ENCODE data around the gene GMNN.

The GMNN gene

GRCh38 chr6:24766680-24767462, 7.9 kb upstream of the GMNN start:
- TF ChIP-seq FOXP2 (optimal IDR thresholded peaks at IDR 0.05; ENCODE audit: control extremely low read depth, extremely low read length, insufficient read depth) (no peak), POLR2AphosphoS5 (IDR thresholded peaks at IDR 0.05; ENCODE audit: borderline replicate concordance, low read depth, low read length) (no peak), EZH2 (IDR thresholded peaks at IDR 0.05) (no peak)
- Histone ChIP-seq H3K9ac (ENCODE audit: insufficient read length) (no peak overlapping the region), H3K27ac (0 out of 2 replicates have a peak overlapping the region, but pooled peaks have one; percentile 1), H3K4me3 (no peak overlapping the region), H3K9me3 (ENCODE audit: low read depth, low read length) (no peaks in the 10 kb centered on the region), H3K36me3 (ENCODE audit: insufficient read depth, low read length) (no peaks in the 10 kb centered on the region)
- no peak for DNase-seq (ENCODE audit: low read depth, low spot score)

- no peaks in the 10 kb centered on the region for H3K9me3 ChIP-seq (ENCODE audit: low read depth, low read length)
- no peak overlapping the region for H3K27ac ChIP-seq
- no peak overlapping the region for H3K9ac ChIP-seq (ENCODE audit: insufficient read length)
- no peak for DNase-seq (ENCODE audit: low read depth, low spot score)
- TF ChIP-seq EZH2 (IDR thresholded peaks at IDR 0.05) (no peak), FOXP2 (optimal IDR thresholded peaks at IDR 0.05; ENCODE audit: control extremely low read depth, extremely low read length, insufficient read depth) (no peak), POLR2AphosphoS5 (IDR thresholded peaks at IDR 0.05; ENCODE audit: borderline replicate concordance, low read depth, low read length) (no peak)
- H3K4me3 ChIP-seq, result no peak overlapping the region
- no peaks in the 10 kb centered on the region for H3K36me3 ChIP-seq (ENCODE audit: insufficient read depth, low read length)
Observed at GRCh38 chr6:24768361-24768760, 6.4 kb upstream of the GMNN start.

GRCh38 chr6:24775520-24776058, 852 bp downstream of the GMNN start:
- TF ChIP-seq EZH2 (IDR thresholded peaks at IDR 0.05) (no peak), POLR2AphosphoS5 (IDR thresholded peaks at IDR 0.05; ENCODE audit: borderline replicate concordance, low read depth, low read length) (no peak), FOXP2 (optimal IDR thresholded peaks at IDR 0.05; ENCODE audit: control extremely low read depth, extremely low read length, insufficient read depth) (no peak)
- no peak for DNase-seq (ENCODE audit: low read depth, low spot score)
- no peak overlapping the region for H3K27ac ChIP-seq
- peak overlapping the region; percentile 98 for H3K9ac ChIP-seq (ENCODE audit: insufficient read length)
- H3K9me3 ChIP-seq (ENCODE audit: low read depth, low read length), result no peaks in the 10 kb centered on the region
- H3K36me3 ChIP-seq (ENCODE audit: insufficient read depth, low read length), result peaks cover 30% of the 10 kb centered on the region
- peak overlapping the region; percentile 98 for H3K4me3 ChIP-seq

GRCh38 chr6:24777227-24777626, 2.5 kb downstream of the GMNN start:
- Histone ChIP-seq H3K9ac (ENCODE audit: insufficient read length) (peak overlapping the region; percentile 98), H3K4me3 (peak overlapping the region; percentile 98), H3K36me3 (ENCODE audit: insufficient read depth, low read length) (peaks cover 44% of the 10 kb centered on the region), H3K9me3 (ENCODE audit: low read depth, low read length) (no peaks in the 10 kb centered on the region), H3K27ac (no peak overlapping the region)
- TF ChIP-seq POLR2AphosphoS5 (IDR thresholded peaks at IDR 0.05; ENCODE audit: borderline replicate concordance, low read depth, low read length) (no peak), EZH2 (IDR thresholded peaks at IDR 0.05) (no peak), FOXP2 (optimal IDR thresholded peaks at IDR 0.05; ENCODE audit: control extremely low read depth, extremely low read length, insufficient read depth) (no peak)
- no peak for DNase-seq (ENCODE audit: low read depth, low spot score)

- DNase-seq (ENCODE audit: low read depth, low spot score), result no peak
- Histone ChIP-seq H3K9me3 (ENCODE audit: low read depth, low read length) (no peaks in the 10 kb centered on the region), H3K4me3 (peak overlapping the region; percentile 98; the same call in 1 of the 2 replicates), H3K36me3 (ENCODE audit: insufficient read depth, low read length) (peaks cover 53% of the 10 kb centered on the region), H3K27ac (no peak overlapping the region), H3K9ac (ENCODE audit: insufficient read length) (no peak overlapping the region)
- TF ChIP-seq POLR2AphosphoS5 (IDR thresholded peaks at IDR 0.05; ENCODE audit: borderline replicate concordance, low read depth, low read length) (no peak), FOXP2 (optimal IDR thresholded peaks at IDR 0.05; ENCODE audit: control extremely low read depth, extremely low read length, insufficient read depth) (no peak), EZH2 (IDR thresholded peaks at IDR 0.05) (no peak)
Observed at GRCh38 chr6:24778121-24778520, 3.4 kb downstream of the GMNN start.

- no peak overlapping the region for H3K4me3 ChIP-seq
- H3K36me3 ChIP-seq (ENCODE audit: insufficient read depth, low read length), result peaks cover 59% of the 10 kb centered on the region
- H3K9ac ChIP-seq (ENCODE audit: insufficient read length), result peak overlapping the region; percentile 26
- TF ChIP-seq EZH2 (IDR thresholded peaks at IDR 0.05) (no peak), FOXP2 (optimal IDR thresholded peaks at IDR 0.05; ENCODE audit: control extremely low read depth, extremely low read length, insufficient read depth) (no peak)
- H3K9me3 ChIP-seq (ENCODE audit: low read depth, low read length), result no peaks in the 10 kb centered on the region
- no peak for DNase-seq (ENCODE audit: low read depth, low spot score)
- no peak overlapping the region for H3K27ac ChIP-seq
Observed at GRCh38 chr6:24778878-24779277, 4.1 kb downstream of the GMNN start.

- Histone ChIP-seq H3K36me3 (ENCODE audit: insufficient read depth, low read length) (peaks cover 65% of the 10 kb centered on the region), H3K4me3 (no peak overlapping the region), H3K9ac (ENCODE audit: insufficient read length) (no peak overlapping the region), H3K27ac (no peak overlapping the region), H3K9me3 (ENCODE audit: low read depth, low read length) (no peaks in the 10 kb centered on the region)
- TF ChIP-seq FOXP2 (optimal IDR thresholded peaks at IDR 0.05; ENCODE audit: control extremely low read depth, extremely low read length, insufficient read depth) (no peak), POLR2AphosphoS5 (IDR thresholded peaks at IDR 0.05; ENCODE audit: borderline replicate concordance, low read depth, low read length) (no peak), EZH2 (IDR thresholded peaks at IDR 0.05) (no peak)
- no peak for DNase-seq (ENCODE audit: low read depth, low spot score)
Observed at GRCh38 chr6:24779416-24780016, 4.8 kb downstream of the GMNN start.

- no peaks in the 10 kb centered on the region for H3K9me3 ChIP-seq (ENCODE audit: low read depth, low read length)
- H3K9ac ChIP-seq (ENCODE audit: insufficient read length), result no peak overlapping the region
- DNase-seq (ENCODE audit: low read depth, low spot score), result no peak
- TF ChIP-seq POLR2AphosphoS5 (IDR thresholded peaks at IDR 0.05; ENCODE audit: borderline replicate concordance, low read depth, low read length) (no peak), EZH2 (IDR thresholded peaks at IDR 0.05) (no peak), FOXP2 (optimal IDR thresholded peaks at IDR 0.05; ENCODE audit: control extremely low read depth, extremely low read length, insufficient read depth) (no peak)
- no peak overlapping the region for H3K27ac ChIP-seq
- peaks cover 72% of the 10 kb centered on the region for H3K36me3 ChIP-seq (ENCODE audit: insufficient read depth, low read length)
- no peak overlapping the region for H3K4me3 ChIP-seq
Observed at GRCh38 chr6:24780206-24780605, 5.5 kb downstream of the GMNN start.

Measured in SK-N-MC (cell line).